Caco-2 (cell line): ENCODE measurements around the gene RGPD4. TPM values are rescaled to one million over a fixed set of nuclear protein-coding genes. Genes with fewer than 3 reads are reported as not detected.

Experiments
- BruUV-seq: library from RNA; stranded (reverse); fragments of 400-500 nt; replicated peaks from 2 replicates; lab custom pipeline; 2021; lab: Mats Ljungman, UMichigan
- CTCF ChIA-PET: fragments of 300-600 bp; sonication (Branson Sonifier 250); formaldehyde crosslinking; loops from one replicate; lab custom pipeline; 2022; ENCODE audit warnings: antibody characterized with exemption; lab: Charles Lee
- POLR2A ChIA-PET: fragments of 300-600 bp; sonication (Branson Sonifier 250); formaldehyde crosslinking; loops from one replicate; lab custom pipeline; 2022; ENCODE audit warnings: antibody characterized with exemption; lab: Charles Lee
- DNase-seq, 2 experiments: peaks; one replicate each; pipeline versions ENCODE4 v3.0.0 to v3.0.0-alpha.2; 2020 to 2022
- H3K27me3 ChIP-seq: replicated peaks from 2 replicates; pipeline ENCODE4 v1.6.0; 2011; ENCODE audit warnings: low read length; ENCODE audit not compliant: control insufficient read depth, insufficient read depth
- H3K36me3 ChIP-seq: 2 replicates; pipeline ENCODE4 v1.5.1; 2011; ENCODE audit warnings: low read length; ENCODE audit not compliant: control insufficient read depth, insufficient read depth
- H3K4me1 ChIP-seq: fragments of 250-450 bp; sonication (Bioruptor Pico); 2 replicates; pipeline ENCODE4 v1.5.1; 2020; ENCODE audit warnings: mild to moderate bottlenecking
- H3K4me3 ChIP-seq: 2 replicates; pipeline ENCODE4 v1.5.1; 2011; ENCODE audit warnings: low read depth, mild to moderate bottlenecking, control low read depth, low read length
- H3K9me3 ChIP-seq: fragments of 250-450 bp; sonication (Bioruptor Pico); 2 replicates; pipeline ENCODE4 v1.5.1; 2020; ENCODE audit warnings: mild to moderate bottlenecking, moderate library complexity
- H3K27ac Mint-ChIP-seq: one replicate; pipeline ENCODE4 v1.8.0; 2022; ENCODE audit warnings: mixed read lengths; ENCODE audit not compliant: unreplicated experiment
- H3K27me3 Mint-ChIP-seq: one replicate; pipeline ENCODE4 v1.8.0; 2022; ENCODE audit warnings: mixed read lengths; ENCODE audit not compliant: insufficient read depth, unreplicated experiment
- H3K36me3 Mint-ChIP-seq: one replicate; pipeline ENCODE4 v1.8.0; 2022; ENCODE audit warnings: mild to moderate bottlenecking, mixed read lengths; ENCODE audit not compliant: insufficient read depth, unreplicated experiment
- H3K4me1 Mint-ChIP-seq: one replicate; pipeline ENCODE4 v1.8.0; 2022; ENCODE audit warnings: low read depth, mixed read lengths; ENCODE audit not compliant: unreplicated experiment
- H3K4me3 Mint-ChIP-seq: one replicate; pipeline ENCODE4 v1.8.0; 2022; ENCODE audit warnings: mild to moderate bottlenecking, moderate library complexity, mixed read lengths; ENCODE audit not compliant: unreplicated experiment
- H3K9me3 Mint-ChIP-seq: one replicate; pipeline ENCODE4 v1.8.0; 2022; ENCODE audit warnings: mixed read lengths; ENCODE audit not compliant: unreplicated experiment
- CTCF ChIP-seq, 2 experiments: fragments of 200-600 bp in 1 of 2; IDR thresholded peaks; 1 replicate in 1 of 2; 2 replicates in 1 of 2; pipeline versions ENCODE4 v1.5.1 to v1.8.0; 2011 to 2022; ENCODE audit warnings: antibody characterized with exemption in 1 of 2, control low read depth in 1 of 2, inconsistent platforms in 1 of 2, low read depth in 1 of 2, low read length in 1 of 2, mild to moderate bottlenecking in 1 of 2, moderate library complexity in 1 of 2; ENCODE audit not compliant: insufficient read depth in 1 of 2, severe bottlenecking in 1 of 2, unreplicated experiment in 1 of 2
- intact Hi-C: fragments of 100-400 bp; cut with micrococcal nuclease; formaldehyde crosslinking; loops from one replicate; pipeline ENCODE4 v1.10.0; 2022; ENCODE audit not compliant: unreplicated experiment
- total RNA-seq: library from RNA; stranded (reverse); gene quantifications from 2 replicates; pipeline ENCODE4 v1.2.3, GENCODE V29; 2022

The RGPD4 gene
- total RNA-seq, 1 experiment from 2014 or later: 0.07 TPM

- no peaks in the 10 kb centered on the region for H3K9me3 ChIP-seq
- no peak for TF ChIP-seq CTCF (IDR thresholded peaks at IDR 0.05; ENCODE audit: insufficient read depth in 1 of 2, low read depth in 1 of 2, low read length in 1 of 2, severe bottlenecking in 1 of 2, unreplicated experiment in 1 of 2)
- H3K36me3 ChIP-seq: no peaks in the 10 kb centered on the region
- H3K27me3 Mint-ChIP-seq: no peaks in the 10 kb centered on the region
- BruUV-seq: no TSS peak
- H3K27me3 ChIP-seq: no peaks in the 10 kb centered on the region
- H3K36me3 Mint-ChIP-seq: no peaks in the 10 kb centered on the region
- no peak for DNase-seq
- ChIA-PET POLR2A (no interaction called here), CTCF (no interaction called here)
- intact Hi-C loops: no loop called here
- 0 out of 2 replicates have a peak, but pooled peaks cover 4% of the 10 kb centered on the region for H3K4me1 ChIP-seq
- H3K4me3 ChIP-seq: no peak overlapping the region
- H3K9me3 Mint-ChIP-seq: no peaks in the 10 kb centered on the region
- H3K4me1 Mint-ChIP-seq: no peaks in the 10 kb centered on the region
- no peak overlapping the region for H3K4me3 Mint-ChIP-seq
- no peak overlapping the region for H3K27ac Mint-ChIP-seq
Measured at GRCh38 chr2:107806901-107807300, 19.8 kb upstream of the RGPD4 start.

- BruUV-seq: no TSS peak
- 0 out of 2 replicates have a peak, but pooled peaks cover 4% of the 10 kb centered on the region for H3K4me1 ChIP-seq
- POLR2A ChIA-PET: no interaction called here
- H3K36me3 ChIP-seq: no peaks in the 10 kb centered on the region
- no peak overlapping the region for H3K4me3 ChIP-seq
- no peaks in the 10 kb centered on the region for H3K9me3 Mint-ChIP-seq
- CTCF ChIA-PET: no interaction called here
- no peaks in the 10 kb centered on the region for H3K4me1 Mint-ChIP-seq
- no peaks in the 10 kb centered on the region for H3K27me3 ChIP-seq
- no peaks in the 10 kb centered on the region for H3K36me3 Mint-ChIP-seq
- no peak for TF ChIP-seq CTCF (IDR thresholded peaks at IDR 0.05; ENCODE audit: insufficient read depth in 1 of 2, low read depth in 1 of 2, low read length in 1 of 2, severe bottlenecking in 1 of 2, unreplicated experiment in 1 of 2)
- DNase-seq: no peak
- no peaks in the 10 kb centered on the region for H3K27me3 Mint-ChIP-seq
- H3K27ac Mint-ChIP-seq: no peak overlapping the region
- no peak overlapping the region for H3K4me3 Mint-ChIP-seq
- H3K9me3 ChIP-seq: no peaks in the 10 kb centered on the region
- intact Hi-C loops: no loop called here
Measured at GRCh38 chr2:107807988-107808387, 18.7 kb upstream of the RGPD4 start.

GRCh38 chr2:107808959-107809358, 17.7 kb upstream of the RGPD4 start:
- H3K4me3 ChIP-seq: no peak overlapping the region
- CTCF ChIA-PET: no interaction called here
- intact Hi-C loops: no loop called here
- no peak for DNase-seq
- POLR2A ChIA-PET: no interaction called here
- Mint-ChIP-seq H3K4me1 (no peaks in the 10 kb centered on the region), H3K36me3 (no peaks in the 10 kb centered on the region), H3K4me3 (no peak overlapping the region), H3K27me3 (no peaks in the 10 kb centered on the region), H3K9me3 (no peaks in the 10 kb centered on the region), H3K27ac (no peak overlapping the region)
- no peaks in the 10 kb centered on the region for H3K27me3 ChIP-seq
- no peak for TF ChIP-seq CTCF (IDR thresholded peaks at IDR 0.05; ENCODE audit: insufficient read depth in 1 of 2, low read depth in 1 of 2, low read length in 1 of 2, severe bottlenecking in 1 of 2, unreplicated experiment in 1 of 2)
- H3K4me1 ChIP-seq: 0 out of 2 replicates have a peak, but pooled peaks cover 4% of the 10 kb centered on the region
- BruUV-seq: no TSS peak
- H3K36me3 ChIP-seq: no peaks in the 10 kb centered on the region
- H3K9me3 ChIP-seq: no peaks in the 10 kb centered on the region
